Cardiac fibroblast (primary cell): ENCODE results near the gene USP31.
"Not testable (repeated sequence)": the region's sequence is repeated elsewhere in the genome, so short reads cannot be mapped to it uniquely, and the experiment has no call there.

Experiments used
- DNase-seq, 2 donors: peaks; one replicate each; pipeline versions ENCODE4 v3.0.0 to v3.0.0-alpha.2; 2010; ENCODE audit warnings: low read depth in 2 of 2
- H3K4me3 ChIP-seq, 2 donors: replicated peaks in 1 of 2; 1 replicate in 1 of 2; 2 replicates in 1 of 2; pipeline ENCODE4 v1.5.1; 2011; ENCODE audit warnings: low read depth in 2 of 2, low read length in 2 of 2, mild to moderate bottlenecking in 2 of 2, moderate library complexity in 1 of 2
- TF ChIP-seq, protein P1 (sequence below): IDR thresholded peaks from one replicate; pipeline ENCODE4 v1.5.1; 2011; ENCODE audit warnings: low read depth, mild to moderate bottlenecking, low read length, inconsistent platforms

The USP31 gene

GRCh38 chr16:23107117-23107516 lies 42.1 kb downstream of the USP31 start:
- H3K4me3 ChIP-seq, result no peak overlapping the region
- TF ChIP-seq, protein P1, sequence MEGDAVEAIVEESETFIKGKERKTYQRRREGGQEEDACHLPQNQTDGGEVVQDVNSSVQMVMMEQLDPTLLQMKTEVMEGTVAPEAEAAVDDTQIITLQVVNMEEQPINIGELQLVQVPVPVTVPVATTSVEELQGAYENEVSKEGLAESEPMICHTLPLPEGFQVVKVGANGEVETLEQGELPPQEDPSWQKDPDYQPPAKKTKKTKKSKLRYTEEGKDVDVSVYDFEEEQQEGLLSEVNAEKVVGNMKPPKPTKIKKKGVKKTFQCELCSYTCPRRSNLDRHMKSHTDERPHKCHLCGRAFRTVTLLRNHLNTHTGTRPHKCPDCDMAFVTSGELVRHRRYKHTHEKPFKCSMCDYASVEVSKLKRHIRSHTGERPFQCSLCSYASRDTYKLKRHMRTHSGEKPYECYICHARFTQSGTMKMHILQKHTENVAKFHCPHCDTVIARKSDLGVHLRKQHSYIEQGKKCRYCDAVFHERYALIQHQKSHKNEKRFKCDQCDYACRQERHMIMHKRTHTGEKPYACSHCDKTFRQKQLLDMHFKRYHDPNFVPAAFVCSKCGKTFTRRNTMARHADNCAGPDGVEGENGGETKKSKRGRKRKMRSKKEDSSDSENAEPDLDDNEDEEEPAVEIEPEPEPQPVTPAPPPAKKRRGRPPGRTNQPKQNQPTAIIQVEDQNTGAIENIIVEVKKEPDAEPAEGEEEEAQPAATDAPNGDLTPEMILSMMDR, result no peak
- DNase-seq, result no peak

GRCh38 chr16:23105309-23105708 lies 43.9 kb downstream of the USP31 start:
- no peak for DNase-seq
- TF ChIP-seq, protein P1, result no peak
- no peak overlapping the region for H3K4me3 ChIP-seq

GRCh38 chr16:23104032-23104955 lies 45.0 kb downstream of the USP31 start:
- DNase-seq, result no peak
- TF ChIP-seq, protein P1, result no peak
- H3K4me3 ChIP-seq, result no peak overlapping the region

DNA sequence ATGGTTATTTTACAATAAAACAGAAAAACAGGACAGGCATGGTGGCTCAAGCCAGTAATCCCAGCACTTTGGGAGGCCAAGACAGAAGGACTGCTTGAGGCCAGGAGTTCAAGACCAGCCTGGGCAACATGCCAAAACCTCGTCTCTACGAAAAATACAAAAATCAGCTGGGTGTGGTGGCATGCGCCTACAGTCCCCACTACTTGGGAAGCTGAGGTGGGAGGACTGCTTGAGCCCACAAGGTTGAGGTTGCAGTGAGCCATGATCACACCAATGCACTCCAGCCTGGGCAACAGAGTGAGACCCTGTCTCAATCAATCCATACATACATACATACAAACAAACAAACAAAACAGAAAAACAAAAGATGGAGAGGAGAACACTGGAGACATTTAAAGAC lies 45.6 kb downstream of the USP31 start:
- DNase-seq, result no peak
- H3K4me3 ChIP-seq, result no peak overlapping the region
- TF ChIP-seq, protein P1, result no peak

DNA sequence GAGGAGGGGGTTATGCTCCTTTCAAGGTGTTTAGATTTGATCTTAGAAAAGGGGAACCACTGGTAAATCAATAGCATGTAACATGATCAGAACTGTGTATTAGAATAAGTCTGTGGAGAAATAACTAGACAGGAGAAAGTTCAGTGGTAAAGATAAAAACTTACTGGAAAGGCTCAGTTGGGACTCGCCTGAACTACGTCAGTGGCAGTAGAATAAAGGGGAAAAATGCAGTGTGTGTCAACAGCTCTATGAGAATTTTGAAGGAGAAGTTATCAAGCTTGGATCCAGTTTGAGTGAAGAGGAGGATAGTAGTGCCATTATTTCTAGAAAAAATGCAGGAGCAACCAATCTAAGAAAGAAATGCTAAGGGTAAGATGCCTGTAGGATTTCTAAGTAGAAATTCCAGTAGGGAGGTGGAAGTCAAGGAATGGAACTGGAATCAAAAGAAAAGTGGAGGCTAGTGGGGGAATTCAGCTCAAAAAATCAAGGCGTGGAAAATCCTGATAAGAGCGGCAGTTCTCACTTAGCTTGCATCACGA lies 48.2 kb downstream of the USP31 start:
- TF ChIP-seq, protein P1, result no peak
- no peak overlapping the region for H3K4me3 ChIP-seq
- DNase-seq, result no peak

GRCh38 chr16:23096450-23096849 lies 52.8 kb downstream of the USP31 start:
- DNase-seq, result not testable (repeated sequence)

DNA sequence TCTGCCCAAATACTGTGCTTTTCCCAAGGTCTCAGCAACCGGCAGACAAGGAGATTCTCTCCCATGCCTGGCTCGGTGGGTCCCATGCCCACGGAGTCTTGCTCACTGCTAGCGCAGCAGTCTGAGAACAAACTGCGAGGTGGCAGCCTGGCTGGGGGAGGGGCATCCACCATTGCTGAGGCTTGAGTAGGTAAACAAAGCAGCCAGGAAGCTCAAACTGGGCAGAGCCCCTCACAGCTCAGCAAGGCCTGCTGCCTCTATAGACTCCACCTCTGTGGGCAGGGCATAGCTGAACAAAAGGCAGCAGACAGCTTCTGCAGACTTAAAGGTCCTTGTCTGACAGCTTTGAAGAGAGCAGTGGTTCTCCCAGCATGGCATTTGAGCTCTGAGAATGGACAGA lies 55.1 kb downstream of the USP31 start:
- not testable (repeated sequence) for H3K4me3 ChIP-seq, DNase-seq

More at GRCh38 chr16:23096450-23096849, 52.8 kb downstream of the USP31 start:
- H3K4me3 ChIP-seq, result not testable (repeated sequence)

DNA sequence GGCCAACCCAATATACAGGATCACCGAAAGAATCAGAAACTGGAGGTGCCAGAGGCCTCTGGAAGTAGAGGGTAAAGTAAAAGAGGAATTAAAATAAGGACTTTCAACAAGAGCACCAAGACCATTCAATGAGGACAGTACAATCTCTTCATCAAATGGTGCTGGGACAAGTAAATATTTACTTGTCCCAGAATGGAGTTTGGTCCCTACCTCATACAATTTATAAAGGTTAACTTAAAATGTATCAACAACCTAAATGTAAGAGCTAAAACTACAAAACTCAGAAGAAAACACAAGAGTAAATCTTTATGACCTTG lies 56.5 kb downstream of the USP31 start:
- TF ChIP-seq, protein P1, result no peak
- no peak for DNase-seq
- H3K4me3 ChIP-seq, result no peak overlapping the region
